HG03457 (cell line): Measurements from ENCODE around the gene TOX2.

Source experiments
- ATAC-seq: cut with Tn5 transposase; IDR thresholded peaks from one replicate; pipeline ENCODE4 v1.9.1; 2021; ENCODE audit warnings: moderate number of reproducible peaks; ENCODE audit not compliant: unreplicated experiment

The TOX2 gene

GRCh38 chr20:44092551-44093248, 178.0 kb downstream of the TOX2 start:
- no peak for ATAC-seq

- ATAC-seq: no peak
Measured at GRCh38 chr20:44093249-44093582, 178.6 kb downstream of the TOX2 start.

DNA sequence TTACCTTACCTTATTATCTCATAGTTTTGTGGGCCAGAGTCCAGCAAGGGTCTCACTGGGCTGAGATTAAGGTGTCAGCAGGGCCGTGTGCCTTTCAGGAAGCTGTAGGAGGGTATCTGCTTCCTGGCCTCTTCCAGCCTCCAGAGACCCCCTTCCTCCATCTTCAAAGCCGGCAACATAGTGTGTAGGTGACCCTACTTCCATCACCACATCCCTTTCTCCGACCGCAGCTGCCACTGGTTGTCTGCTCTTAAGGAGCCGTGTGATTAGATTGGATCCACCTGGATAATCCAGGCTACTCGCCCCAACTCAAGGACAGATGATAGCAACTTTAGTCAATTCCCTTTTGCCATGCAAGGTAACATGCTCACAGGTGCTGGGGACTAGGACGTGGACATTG, 181.2 kb downstream of the TOX2 start:
- ATAC-seq: no peak

- ATAC-seq: no peak
Measured at GRCh38 chr20:44097521-44098255, 183.0 kb downstream of the TOX2 start.

DNA sequence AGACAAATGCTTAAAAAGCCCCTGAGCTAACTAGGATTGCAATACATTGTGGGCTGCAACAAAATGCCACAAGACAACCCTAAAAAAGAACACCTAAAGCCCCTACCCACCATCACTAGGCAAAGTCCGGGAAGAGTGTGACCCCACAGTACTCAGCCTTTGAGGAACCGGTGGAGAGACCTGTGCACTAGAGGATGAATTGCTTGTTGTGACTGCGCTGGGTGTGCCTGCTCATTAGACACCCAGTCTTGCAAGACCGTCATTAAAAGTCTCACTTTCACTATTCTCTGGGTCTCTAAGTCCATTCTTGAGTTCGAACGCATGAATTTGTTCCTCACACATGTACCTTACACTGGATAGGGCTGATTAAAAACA, 183.6 kb downstream of the TOX2 start:
- ATAC-seq: no peak

DNA sequence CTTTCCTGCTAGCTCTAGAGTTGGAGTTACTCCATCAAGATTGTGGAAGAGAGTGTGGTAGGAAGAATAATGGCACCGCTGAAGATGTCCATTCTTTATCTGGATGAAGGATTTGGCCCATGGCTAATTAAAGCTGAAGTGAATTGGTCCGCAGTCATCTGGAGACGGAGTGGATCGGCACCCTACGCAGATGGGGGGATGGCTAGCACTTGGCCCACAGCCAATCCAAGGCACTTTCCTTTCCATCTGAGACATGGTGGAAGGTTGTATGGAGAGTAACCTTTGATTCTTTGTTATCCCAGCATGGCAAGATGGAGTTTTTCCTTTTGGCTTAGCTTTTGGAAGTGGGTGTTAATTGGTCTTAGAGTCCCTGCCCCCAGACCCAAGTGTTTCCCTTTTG, 184.0 kb downstream of the TOX2 start:
- no peak for ATAC-seq

GRCh38 chr20:44099832-44100231, 185.2 kb downstream of the TOX2 start:
- no peak for ATAC-seq

GRCh38 chr20:44102582-44102981, 187.9 kb downstream of the TOX2 start:
- ATAC-seq: no peak

GRCh38 chr20:44104798-44105517, 190.3 kb downstream of the TOX2 start:
- no peak for ATAC-seq

DNA sequence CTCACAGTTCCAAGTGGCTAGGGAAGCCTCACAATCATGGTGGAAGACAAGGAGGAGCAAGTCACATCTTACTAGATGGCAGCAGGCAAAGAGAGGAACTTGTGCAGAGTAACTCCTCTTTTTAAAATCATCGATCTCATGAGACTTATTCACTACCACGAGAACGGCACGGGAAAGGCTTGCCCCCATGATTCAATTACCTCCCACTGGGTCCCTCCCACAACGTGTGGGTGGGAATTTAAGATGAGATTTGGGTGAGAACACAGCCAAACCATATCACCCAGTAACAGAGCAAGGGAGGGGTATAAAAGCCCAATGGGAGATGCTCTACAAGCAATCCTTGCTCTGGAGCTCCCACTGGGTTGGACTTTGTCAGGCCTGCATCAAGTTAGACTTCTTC, 192.0 kb downstream of the TOX2 start:
- ATAC-seq: no peak

DNA sequence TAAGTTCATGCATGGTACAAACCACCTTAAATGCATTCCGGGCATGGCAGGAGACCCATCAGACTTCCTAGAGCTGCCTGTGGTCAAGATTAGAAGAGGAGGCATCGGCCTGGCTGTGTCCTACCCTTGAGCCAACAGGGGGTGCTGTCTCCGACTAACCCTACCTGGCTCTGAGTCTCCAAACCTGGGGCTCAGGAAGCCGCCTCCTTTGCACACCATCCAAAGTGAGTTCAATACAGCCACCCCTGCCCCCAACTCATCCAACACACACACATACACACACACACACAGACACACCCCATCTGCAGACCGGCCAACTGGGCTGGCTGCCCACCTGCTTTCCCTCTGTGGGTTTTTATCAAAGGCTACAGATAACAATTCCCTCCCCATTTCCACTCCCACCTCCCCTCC, 195.3 kb downstream of the TOX2 start:
- no peak for ATAC-seq

DNA sequence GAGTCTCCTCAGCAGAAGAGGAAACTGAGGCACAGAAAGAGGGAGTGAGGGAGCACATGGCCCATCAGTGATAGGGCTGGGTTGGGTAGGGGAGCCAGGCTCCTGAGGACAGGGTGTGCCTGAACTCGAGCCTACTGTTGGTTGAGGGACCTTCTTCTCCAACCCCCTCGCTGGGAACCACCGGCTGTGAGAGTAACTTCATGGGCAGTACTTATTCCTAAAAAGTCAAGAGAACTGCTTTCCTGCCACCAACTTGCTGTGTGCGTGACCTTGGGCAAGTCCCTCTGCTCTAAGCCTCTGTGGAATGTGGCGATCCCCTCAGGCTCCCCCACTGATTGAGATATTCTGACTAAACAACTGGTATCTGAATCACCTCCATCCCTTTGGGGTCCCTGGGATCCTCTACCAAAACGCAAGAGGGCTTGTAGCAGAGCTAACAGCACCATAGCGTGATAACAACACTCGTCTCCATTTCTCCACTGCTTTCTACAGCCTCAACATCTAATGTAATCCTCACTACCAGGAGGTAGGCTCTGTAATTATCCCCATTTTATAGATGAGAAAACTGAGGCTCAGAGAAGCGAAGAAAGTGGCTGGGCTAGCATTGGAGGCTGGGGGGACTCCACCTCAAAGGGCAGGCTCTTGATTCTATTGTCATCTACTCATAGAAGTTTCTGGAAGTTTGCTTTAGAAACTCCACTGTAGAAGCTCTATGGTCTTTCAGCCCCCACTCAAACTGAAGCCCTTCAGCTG, 196.3 kb downstream of the TOX2 start:
- no peak for ATAC-seq

- ATAC-seq: no peak
Measured at GRCh38 chr20:44111712-44112335, 197.2 kb downstream of the TOX2 start.

DNA sequence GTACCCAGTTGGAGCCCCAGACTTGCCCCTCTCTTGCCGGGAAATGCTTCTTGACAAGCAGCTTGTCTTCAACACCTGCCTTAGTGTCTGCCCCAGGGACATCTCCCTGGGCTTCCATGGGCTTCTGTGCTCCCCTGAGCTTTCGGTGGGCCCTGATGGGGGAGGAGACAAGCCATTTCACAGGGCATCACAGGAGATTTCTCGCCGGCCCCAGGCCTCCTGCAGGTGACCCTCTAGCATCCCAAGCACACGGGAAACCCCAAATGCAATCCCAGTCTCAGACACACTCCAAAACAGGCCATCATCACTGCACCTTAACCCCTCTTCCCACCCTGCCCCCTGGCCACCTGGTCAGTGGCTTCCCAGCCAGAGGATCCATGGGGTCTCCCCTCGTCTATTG, 197.8 kb downstream of the TOX2 start:
- no peak for ATAC-seq

GRCh38 chr20:44112889-44113617, 198.4 kb downstream of the TOX2 start:
- ATAC-seq: no peak

- no peak for ATAC-seq
Measured at GRCh38 chr20:44113618-44114376, 199.1 kb downstream of the TOX2 start.

- no peak for ATAC-seq
Measured at GRCh38 chr20:44115181-44115580, 200.5 kb downstream of the TOX2 start.

DNA sequence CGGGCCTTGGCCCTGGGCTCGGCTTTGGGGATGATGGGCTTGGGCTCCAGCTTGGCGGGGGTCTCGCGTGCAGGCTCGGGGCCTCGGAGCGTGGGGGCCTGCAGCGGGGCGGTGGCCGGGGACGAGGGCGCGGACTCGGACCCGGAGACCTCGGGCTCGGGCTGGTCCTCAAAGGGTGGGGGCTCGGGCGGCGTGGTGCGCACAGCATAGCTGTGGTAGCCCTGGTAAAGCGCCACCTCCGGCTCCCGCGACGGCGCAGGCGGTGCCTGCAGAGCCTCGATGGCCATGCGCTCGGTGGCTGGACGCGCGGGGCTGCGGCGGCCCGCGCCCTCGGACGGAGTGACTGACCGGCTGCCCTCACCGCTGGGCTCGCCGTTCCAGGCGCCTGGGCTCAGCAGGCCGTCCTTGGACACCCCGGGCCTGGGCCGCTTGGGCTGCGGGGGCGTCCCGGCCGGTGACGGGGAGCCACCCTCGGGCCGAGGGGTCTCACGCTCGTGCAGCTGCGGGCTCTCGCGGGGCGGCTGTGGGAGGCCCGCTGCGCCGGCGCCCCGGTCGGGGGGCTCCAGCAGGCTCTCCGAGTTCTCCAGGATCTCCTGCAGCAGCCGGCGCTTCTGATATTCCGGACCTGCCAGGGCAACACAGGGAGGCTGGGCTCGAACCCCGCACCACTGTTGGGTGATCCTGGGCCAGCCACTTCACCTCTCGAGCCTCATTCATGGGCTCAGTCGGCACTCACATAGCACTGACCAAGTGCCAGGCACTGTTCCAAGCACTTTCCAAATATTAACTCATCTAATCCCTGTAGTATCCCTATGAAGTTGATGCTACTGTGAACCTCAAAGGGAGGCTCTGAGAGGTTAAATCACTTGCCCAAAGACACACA, 201.4 kb downstream of the TOX2 start:
- ATAC-seq: no peak
